ENCODE measurements around the gene CACNA1B.

Gene CACNA1B

GRCh38 chr9:138047469-138048040 is 170.0 kb downstream of the CACNA1B start:
- Mint-ChIP-seq H3K27ac (peak overlapping the region in 1 of 3 experiments; percentile 5), H3K27me3 (ENCODE audit: low read depth) (peaks cover 19% of the 10 kb centered on the region), H3K36me3 (ENCODE audit: low read depth) (no peaks in the 10 kb centered on the region), H3K4me1 (peaks cover 10% of the 10 kb centered on the region), H3K4me3 (no peak overlapping the region), H3K9me3 (no peaks in the 10 kb centered on the region)
- TF ChIP-seq CTCF (IDR thresholded peaks at IDR 0.05; ENCODE audit: unreplicated experiment in 3 of 3) = no peak

GRCh38 chr9:138048184-138048583 is 170.6 kb downstream of the CACNA1B start:
- TF ChIP-seq CTCF (IDR thresholded peaks at IDR 0.05; ENCODE audit: unreplicated experiment in 3 of 3) = no peak
- no peak overlapping the region for H3K27ac Mint-ChIP-seq
- H3K36me3 Mint-ChIP-seq (ENCODE audit: low read depth) = no peaks in the 10 kb centered on the region
- H3K4me1 Mint-ChIP-seq = peaks cover 10% of the 10 kb centered on the region
- H3K27me3 Mint-ChIP-seq (ENCODE audit: low read depth) = peaks cover 19% of the 10 kb centered on the region
- no peak overlapping the region for H3K4me3 Mint-ChIP-seq
- no peaks in the 10 kb centered on the region for H3K9me3 Mint-ChIP-seq

- TF ChIP-seq CTCF (IDR thresholded peaks at IDR 0.05; ENCODE audit: unreplicated experiment in 3 of 3) = no peak
- H3K27me3 Mint-ChIP-seq (ENCODE audit: low read depth) = peaks cover 17% of the 10 kb centered on the region
- no peak overlapping the region for H3K4me3 Mint-ChIP-seq
- no peaks in the 10 kb centered on the region for H3K36me3 Mint-ChIP-seq (ENCODE audit: low read depth)
- peaks cover 10% of the 10 kb centered on the region for H3K4me1 Mint-ChIP-seq
- H3K9me3 Mint-ChIP-seq = no peaks in the 10 kb centered on the region
- H3K27ac Mint-ChIP-seq = peak overlapping the region in 1 of 3 experiments; percentile 60
Observed at GRCh38 chr9:138049085-138049778, 171.7 kb downstream of the CACNA1B start.

- no peak for TF ChIP-seq CTCF (IDR thresholded peaks at IDR 0.05; ENCODE audit: unreplicated experiment in 3 of 3)
- Mint-ChIP-seq H3K4me3 (no peak overlapping the region), H3K27ac (peak overlapping the region in 2 of 3 experiments; percentile 69 to 85), H3K36me3 (ENCODE audit: low read depth) (no peaks in the 10 kb centered on the region), H3K9me3 (no peaks in the 10 kb centered on the region), H3K27me3 (ENCODE audit: low read depth) (peaks cover 11% of the 10 kb centered on the region), H3K4me1 (peaks cover 10% of the 10 kb centered on the region)
Observed at GRCh38 chr9:138049779-138050471, 172.3 kb downstream of the CACNA1B start.

GRCh38 chr9:138050472-138051330 is 173.1 kb downstream of the CACNA1B start:
- no peaks in the 10 kb centered on the region for H3K36me3 Mint-ChIP-seq (ENCODE audit: low read depth)
- TF ChIP-seq CTCF (IDR thresholded peaks at IDR 0.05; ENCODE audit: unreplicated experiment in 3 of 3) = no peak
- no peak overlapping the region for H3K4me3 Mint-ChIP-seq
- H3K4me1 Mint-ChIP-seq = peaks cover 10% of the 10 kb centered on the region
- no peaks in the 10 kb centered on the region for H3K9me3 Mint-ChIP-seq
- H3K27me3 Mint-ChIP-seq (ENCODE audit: low read depth) = peaks cover 6% of the 10 kb centered on the region
- H3K27ac Mint-ChIP-seq = peak overlapping the region; percentile 42 to 86 (median 70)
